PC-9 (cell line): ENCODE measurements around the gene XKR7. TPM values are rescaled to one million over a fixed set of nuclear protein-coding genes. Genes with fewer than 3 reads are reported as not detected.

Source experiments
- BruUV-seq: library from RNA; stranded (reverse); fragments of 400-500 nt; replicated peaks from 2 replicates; lab custom pipeline; 2021; lab: Mats Ljungman, UMichigan
- CTCF ChIA-PET: fragments of 300-600 bp; sonication (Branson Sonifier 250); formaldehyde crosslinking; loops from one replicate; lab custom pipeline; 2022; ENCODE audit warnings: antibody characterized with exemption; lab: Charles Lee
- POLR2A ChIA-PET: fragments of 300-600 bp; sonication (Branson Sonifier 250); formaldehyde crosslinking; loops from one replicate; lab custom pipeline; 2022; ENCODE audit warnings: antibody characterized with exemption; ENCODE audit not compliant: unreplicated experiment; lab: Charles Lee
- DNase-seq, 2 experiments: peaks; one replicate each; pipeline versions ENCODE4 v3.0.0 to v3.0.0-alpha.2; 2015 to 2022; ENCODE audit warnings: mixed read lengths in 1 of 2
- H2AFZ ChIP-seq: fragments of 200-600 bp; sonication (generic); 2 replicates; pipeline ENCODE4 v1.8.1; 2017; ENCODE audit warnings: antibody characterized with exemption
- H3F3A ChIP-seq: fragments of 200-600 bp; sonication (generic); 2 replicates; pipeline ENCODE4 v1.8.1; 2017; ENCODE audit warnings: antibody characterized with exemption, mild to moderate bottlenecking, low read depth; ENCODE audit not compliant: insufficient read depth
- H3K27ac ChIP-seq: fragments of 200-600 bp; sonication (generic); 2 replicates; pipeline ENCODE4 v1.6.1; 2016; ENCODE audit warnings: mixed run types
- H3K27me3 ChIP-seq: fragments of 200-600 bp; sonication (generic); 2 replicates; pipeline ENCODE4 v1.6.1; 2016; ENCODE audit warnings: low read depth, mixed run types; ENCODE audit not compliant: insufficient read depth
- H3K36me3 ChIP-seq: fragments of 200-600 bp; sonication (generic); 2 replicates; pipeline ENCODE4 v1.6.1; 2016; ENCODE audit warnings: low read depth, mixed run types
- H3K4me1 ChIP-seq: fragments of 200-600 bp; sonication (generic); replicated peaks from 2 replicates; pipeline ENCODE4 v1.6.1; 2016; ENCODE audit warnings: mixed run types; ENCODE audit not compliant: insufficient read depth
- H3K4me2 ChIP-seq: fragments of 200-600 bp; sonication (generic); 2 replicates; pipeline ENCODE4 v1.6.1; 2017; ENCODE audit warnings: mixed run types
- H3K4me3 ChIP-seq: fragments of 200-600 bp; sonication (generic); 2 replicates; pipeline ENCODE4 v1.6.1; 2016; ENCODE audit warnings: mixed run types
- H3K79me2 ChIP-seq: fragments of 200-600 bp; sonication (generic); 2 replicates; pipeline ENCODE4 v1.6.1; 2017; ENCODE audit warnings: low read depth, mixed run types
- H3K9me2 ChIP-seq: fragments of 200-600 bp; sonication (generic); 2 replicates; pipeline ENCODE4 v1.8.1; 2017; ENCODE audit warnings: mild to moderate bottlenecking; ENCODE audit not compliant: insufficient read depth
- H3K9me3 ChIP-seq: fragments of 200-600 bp; sonication (generic); 2 replicates; pipeline ENCODE4 v1.8.1; 2016; ENCODE audit warnings: low read depth; ENCODE audit not compliant: insufficient read depth
- H4K20me1 ChIP-seq: fragments of 200-600 bp; sonication (generic); 2 replicates; pipeline ENCODE4 v1.8.1; 2017; ENCODE audit not compliant: insufficient read depth
- EZH2 ChIP-seq: fragments of 200-600 bp; sonication (generic); IDR thresholded peaks from 2 replicates; pipeline ENCODE4 v1.8.0; 2017; ENCODE audit warnings: antibody characterized with exemption, low read depth
- intact Hi-C: fragments of 100-400 bp; cut with micrococcal nuclease; formaldehyde crosslinking; loops from one replicate; pipeline ENCODE4 v1.10.0; 2022; ENCODE audit not compliant: unreplicated experiment
- total RNA-seq: library from RNA; stranded (reverse); gene quantifications from 2 replicates; pipeline ENCODE4 v1.2.3, GENCODE V29; 2021
- TF ChIP-seq, protein P1 (sequence below): fragments of 200-600 bp; sonication (generic); conservative IDR thresholded peaks from 2 replicates; pipeline ENCODE4 v1.6.1; 2017; ENCODE audit warnings: mixed run types, antibody characterized with exemption, mild to moderate bottlenecking, moderate library complexity

Gene XKR7
- total RNA-seq, 1 experiment from 2014 or later: not detected

DNA sequence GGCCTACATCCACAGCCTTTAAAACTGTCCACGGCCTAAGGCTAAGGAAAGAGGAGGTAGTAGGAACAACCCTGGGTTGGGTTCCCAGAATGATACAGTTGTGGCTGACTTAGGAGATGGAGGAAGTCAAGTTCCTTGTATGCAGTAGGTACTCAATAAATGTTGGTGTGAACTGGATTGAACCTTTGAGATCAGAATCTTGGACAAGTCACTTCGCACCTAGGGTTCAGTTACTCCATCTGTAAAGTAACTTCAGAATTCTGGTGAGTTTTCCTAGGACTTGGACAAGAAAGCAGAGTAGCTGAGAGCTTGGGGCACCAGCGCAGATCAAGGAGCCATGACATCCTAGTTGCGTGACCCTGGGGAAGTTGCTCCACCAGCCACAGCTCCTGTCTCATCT, 9.1 kb downstream of the XKR7 start:
- H3K4me3 ChIP-seq: no peak overlapping the region
- ChIA-PET POLR2A (no interaction called here), CTCF (no interaction called here)
- H3K27me3 ChIP-seq: peaks cover 61% of the 10 kb centered on the region
- BruUV-seq: no TSS peak
- H4K20me1 ChIP-seq: no peaks in the 10 kb centered on the region
- H3K4me1 ChIP-seq: no peaks in the 10 kb centered on the region
- no peak overlapping the region for H3K4me2 ChIP-seq
- no peak overlapping the region for H3K27ac ChIP-seq
- no peak for DNase-seq
- H3F3A ChIP-seq: no peaks in the 10 kb centered on the region
- intact Hi-C loops: no loop called here
- no peak for TF ChIP-seq EZH2
- TF ChIP-seq, protein P1, sequence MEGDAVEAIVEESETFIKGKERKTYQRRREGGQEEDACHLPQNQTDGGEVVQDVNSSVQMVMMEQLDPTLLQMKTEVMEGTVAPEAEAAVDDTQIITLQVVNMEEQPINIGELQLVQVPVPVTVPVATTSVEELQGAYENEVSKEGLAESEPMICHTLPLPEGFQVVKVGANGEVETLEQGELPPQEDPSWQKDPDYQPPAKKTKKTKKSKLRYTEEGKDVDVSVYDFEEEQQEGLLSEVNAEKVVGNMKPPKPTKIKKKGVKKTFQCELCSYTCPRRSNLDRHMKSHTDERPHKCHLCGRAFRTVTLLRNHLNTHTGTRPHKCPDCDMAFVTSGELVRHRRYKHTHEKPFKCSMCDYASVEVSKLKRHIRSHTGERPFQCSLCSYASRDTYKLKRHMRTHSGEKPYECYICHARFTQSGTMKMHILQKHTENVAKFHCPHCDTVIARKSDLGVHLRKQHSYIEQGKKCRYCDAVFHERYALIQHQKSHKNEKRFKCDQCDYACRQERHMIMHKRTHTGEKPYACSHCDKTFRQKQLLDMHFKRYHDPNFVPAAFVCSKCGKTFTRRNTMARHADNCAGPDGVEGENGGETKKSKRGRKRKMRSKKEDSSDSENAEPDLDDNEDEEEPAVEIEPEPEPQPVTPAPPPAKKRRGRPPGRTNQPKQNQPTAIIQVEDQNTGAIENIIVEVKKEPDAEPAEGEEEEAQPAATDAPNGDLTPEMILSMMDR: no peak
- H2AFZ ChIP-seq: no peak overlapping the region
- no peaks in the 10 kb centered on the region for H3K36me3 ChIP-seq
- H3K79me2 ChIP-seq: no peaks in the 10 kb centered on the region
- H3K9me3 ChIP-seq: no peaks in the 10 kb centered on the region
- H3K9me2 ChIP-seq: no peaks in the 10 kb centered on the region

DNA sequence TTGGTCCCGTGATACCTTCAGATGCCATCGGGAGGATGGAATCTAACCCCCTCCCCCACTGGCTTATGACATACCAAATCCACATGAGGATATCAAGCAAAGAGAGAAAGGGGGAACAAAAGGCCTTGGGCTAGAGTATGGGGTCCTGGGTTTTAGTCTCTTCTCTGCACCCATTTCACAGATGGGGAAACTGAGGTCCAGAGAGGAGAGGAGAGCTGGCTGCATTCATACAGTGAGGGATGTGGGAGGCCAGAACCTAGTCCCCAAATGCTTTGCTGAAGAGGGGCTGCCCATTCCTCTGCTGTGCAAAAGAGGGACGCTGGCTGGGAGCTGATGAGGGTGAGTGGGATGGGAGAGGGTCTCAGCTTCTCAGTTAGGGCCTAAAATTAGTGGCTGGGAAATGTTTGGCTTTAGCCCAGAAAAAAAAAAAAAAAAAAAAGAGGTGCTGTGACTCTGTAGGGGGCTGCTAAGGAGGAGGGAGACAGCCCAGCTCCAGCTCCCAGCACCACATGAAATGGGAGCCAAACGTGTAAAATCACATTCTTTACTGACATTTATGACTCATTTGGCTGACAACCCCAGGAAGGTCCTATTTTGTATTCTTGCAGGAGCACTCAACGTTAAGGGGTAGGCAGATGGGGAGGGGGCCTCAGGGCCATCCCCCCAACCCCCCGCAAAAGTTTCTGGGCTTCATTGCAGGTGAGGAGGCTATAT, 11.9 kb downstream of the XKR7 start:
- CTCF ChIA-PET: no interaction called here
- intact Hi-C loops: no loop called here
- H3K27ac ChIP-seq: no peak overlapping the region

DNA sequence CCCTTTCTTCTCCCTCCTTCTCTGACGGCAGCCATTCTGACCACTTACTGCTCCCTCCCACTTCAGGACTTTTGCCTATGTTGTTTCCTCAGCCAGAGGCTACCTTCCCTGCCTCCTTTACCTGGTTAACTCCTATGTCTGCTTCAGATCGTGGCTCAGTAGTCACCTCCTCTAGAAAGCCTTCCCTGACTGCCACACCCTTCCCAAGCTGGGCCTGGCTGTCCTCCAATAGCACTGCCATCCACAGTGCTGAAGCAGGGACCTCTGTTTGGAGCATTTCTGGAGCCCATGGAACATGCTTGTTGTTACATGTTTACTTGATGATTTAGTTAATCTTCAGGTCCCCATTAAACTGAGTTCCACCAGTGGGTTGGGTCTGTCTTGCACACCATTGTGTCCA, 13.8 kb downstream of the XKR7 start:
- Histone ChIP-seq H3K9me2 (no peaks in the 10 kb centered on the region), H2AFZ (no peak overlapping the region), H3K9me3 (no peaks in the 10 kb centered on the region), H3F3A (no peaks in the 10 kb centered on the region), H3K4me2 (no peak overlapping the region), H3K36me3 (no peaks in the 10 kb centered on the region), H3K4me1 (no peaks in the 10 kb centered on the region), H3K79me2 (no peaks in the 10 kb centered on the region), H3K4me3 (no peak overlapping the region), H3K27me3 (peaks cover 60% of the 10 kb centered on the region), H3K27ac (no peak overlapping the region), H4K20me1 (no peaks in the 10 kb centered on the region)
- POLR2A ChIA-PET: no interaction called here
- no peak for DNase-seq
- intact Hi-C loops: no loop called here
- TF ChIP-seq, protein P1: no peak
- no peak for TF ChIP-seq EZH2
- BruUV-seq: no TSS peak
- CTCF ChIA-PET: no interaction called here

More for the DNA sequence above, 11.9 kb downstream of the XKR7 start:
- Histone ChIP-seq H2AFZ (no peak overlapping the region), H3K9me2 (no peaks in the 10 kb centered on the region), H3K9me3 (no peaks in the 10 kb centered on the region), H3K79me2 (no peaks in the 10 kb centered on the region), H3K4me1 (no peaks in the 10 kb centered on the region), H3K36me3 (no peaks in the 10 kb centered on the region), H3K27me3 (peaks cover 67% of the 10 kb centered on the region), H3F3A (no peaks in the 10 kb centered on the region), H3K4me2 (no peak overlapping the region), H4K20me1 (no peaks in the 10 kb centered on the region), H3K4me3 (no peak overlapping the region)
- DNase-seq: no peak
- POLR2A ChIA-PET: interaction anchor here (0.8 kb wide), 1 partner anchor 183 kb away, joined by 12 read pairs; no protein-coding TSS in a partner anchor
- no peak for TF ChIP-seq EZH2
- TF ChIP-seq, protein P1: no peak
- no TSS peak for BruUV-seq
